Motor neuron (in vitro differentiated cells): ENCODE results near the gene LCE2D. TPM values are rescaled to one million over a fixed set of nuclear protein-coding genes. Genes with fewer than 3 reads are reported as not detected.

Source experiments
- ATAC-seq, 8 experiments: fragments of 200-7000 bp; cut with Tn5 transposase; replicated peaks in 6 of 8; 2 replicates each; pipeline ENCODE4 v1.8.0; 2021; ENCODE audit warnings: mild to moderate bottlenecking in 8 of 8, moderate library complexity in 8 of 8
- H3K27ac ChIP-seq, 2 donors: fragments of 250-450 bp; sonication (Bioruptor Pico); 2 replicates each; pipeline ENCODE4 v1.9.0; 2021; ENCODE audit warnings: antibody characterized with exemption in 2 of 2, mild to moderate bottlenecking in 2 of 2, moderate library complexity in 1 of 2
- H3K4me1 ChIP-seq, 2 donors: fragments of 250-450 bp; sonication (Bioruptor Pico); replicated peaks in 1 of 2; 2 replicates each; pipeline ENCODE4 v1.6.1; 2021; ENCODE audit warnings: antibody characterized with exemption in 2 of 2, mild to moderate bottlenecking in 2 of 2, moderate library complexity in 1 of 2
- H3K4me3 ChIP-seq, 5 donors: fragments of 250-450 bp; sonication (Bioruptor Pico); 2 replicates each; pipeline ENCODE4 v1.9.0; 2021; ENCODE audit warnings: antibody characterized with exemption in 5 of 5, mild to moderate bottlenecking in 5 of 5, moderate library complexity in 4 of 5
- WGBS, 10 experiments: fragments of 450-650 bp; shearing (Covaris generic); methylation state at CpG; one replicate each; pipeline ENCODE4 v1.0.0; 2022; 5-methylcytosine and 5-hydroxymethylcytosine counted together
- in situ Hi-C, 9 experiments: fragments of 400-800 bp; cut with MboI; loops; one replicate each; pipeline ENCODE4 v1.15.0; 2021; ENCODE audit warnings: low sequenced_read_pairs in 9 of 9, low pct_unique_long_range_greater_than_20kb in 2 of 9; ENCODE audit not compliant: unreplicated experiment in 9 of 9
- total RNA-seq, 8 experiments: library from RNA; unstranded; fragments of 300-600 nt; gene quantifications; 2 replicates each; pipeline versions ENCODE4 v1.2.3 to v1.2.4, GENCODE V29; 2022

Gene LCE2D
- total RNA-seq, result not detected

- H3K4me1 ChIP-seq, result no peaks in the 10 kb centered on the region
- H3K27ac ChIP-seq, result no peak within 1 kb of the TSS
- WGBS, 10 experiments, result 0 to 40% (median 23%) methylated on average over 1 to 3 of the region's 3 CpGs; no CpG with 5 or more reads in 3 of the 10 experiments
- ATAC-seq, result no peak
- no peak within 1 kb of the TSS for H3K4me3 ChIP-seq
- in situ Hi-C loops, result loop anchor here in 1 of 9 experiments (25.0 kb wide), 1 partner anchor 199 kb away; the partner anchor contains the start of gene LCE7A
These were observed at the start of gene LCE2D for GRCh38 chr1:152663098-152663497. LCE2D (plus strand) TSS chr1:152663380; CDS start chr1:152664106, 726 bp downstream.

GRCh38 chr1:152613511-152613910, 49.7 kb upstream of the LCE2D start, which contains the start of gene LCE3B:
LCE3B (plus strand) TSS chr1:152613811; CDS start chr1:152613811, 0 bp downstream.
- no peak for ATAC-seq
- no peak within 1 kb of the TSS for H3K4me3 ChIP-seq
- 50 to 100% methylated on average over 1 of the region's 1 CpG; no CpG with 5 or more reads in 8 of the 10 experiments for WGBS, 10 experiments
- H3K27ac ChIP-seq, result no peak within 1 kb of the TSS
- in situ Hi-C loops, result no loop called here
- H3K4me1 ChIP-seq, result no peaks in the 10 kb centered on the region

GRCh38 chr1:152621993-152622392, 41.2 kb upstream of the LCE2D start:
- H3K4me1 ChIP-seq, result no peaks in the 10 kb centered on the region
- H3K4me3 ChIP-seq, result no peak overlapping the region
- in situ Hi-C loops, result loop anchor here in 2 of 9 experiments (10.0 kb wide), 2 partner anchors 47 to 57 kb away; partner anchors contain the start of gene LCE3E (in 1 of the 2)
- no peak overlapping the region for H3K27ac ChIP-seq
- 0 to 45% (median 25%) methylated on average over 1 to 3 of the region's 3 CpGs; no CpG with 5 or more reads in 4 of the 10 experiments for WGBS, 10 experiments
- ATAC-seq, result no peak

- ATAC-seq, result no peak
- 13 to 90% (median 60%) methylated on average over 1 to 9 of the region's 10 CpGs; no CpG with 5 or more reads in 1 of the 10 experiments for WGBS, 10 experiments
- H3K4me3 ChIP-seq, result no peak within 1 kb of the TSS
- H3K4me1 ChIP-seq, result no peaks in the 10 kb centered on the region
- in situ Hi-C loops, result loop anchor here in 2 of 9 experiments (10.0 kb wide), 2 partner anchors 48 to 58 kb away; partner anchors contain the start of gene LCE3E (in 1 of the 2)
- no peak within 1 kb of the TSS for H3K27ac ChIP-seq
These were observed 40.4 kb upstream of the LCE2D start, which contains the start of gene LCE3A for GRCh38 chr1:152622803-152623202. LCE3A (minus strand) TSS chr1:152623103; CDS start chr1:152623103, 0 bp downstream.

GRCh38 chr1:152623203-152623844, 39.9 kb upstream of the LCE2D start:
- peak in 3 of 8 experiments; percentile 41 to 83 (median 44) for ATAC-seq
- 0 to 77% (median 48%) methylated on average over 1 to 14 of the region's 29 CpGs; no CpG with 5 or more reads in 2 of the 10 experiments for WGBS, 10 experiments
- Histone ChIP-seq H3K4me1 (no peaks in the 10 kb centered on the region), H3K4me3 (no peak overlapping the region), H3K27ac (no peak overlapping the region)
- in situ Hi-C loops, result loop anchor here in 2 of 9 experiments (10.0 kb wide), 2 partner anchors 49 to 59 kb away; partner anchors contain the start of gene LCE3E (in 1 of the 2)

GRCh38 chr1:152626744-152627143, 36.4 kb upstream of the LCE2D start:
- H3K4me1 ChIP-seq, result no peaks in the 10 kb centered on the region
- no peak overlapping the region for H3K4me3 ChIP-seq
- in situ Hi-C loops, result loop anchor here in 2 of 9 experiments (10.0 kb wide), 2 partner anchors 52 to 62 kb away; partner anchors contain the start of gene LCE3E (in 1 of the 2)
- no peak overlapping the region for H3K27ac ChIP-seq
- peak in 2 of 8 experiments; percentile 84 for ATAC-seq
- WGBS, 10 experiments, result 0 to 100% (median 40%) methylated on average over 1 of the region's 1 CpG; no CpG with 5 or more reads in 3 of the 10 experiments

GRCh38 chr1:152630596-152630995, 32.6 kb upstream of the LCE2D start:
- no peak for ATAC-seq
- in situ Hi-C loops, result no loop called here

GRCh38 chr1:152640351-152640750, 22.8 kb upstream of the LCE2D start:
- WGBS, 10 experiments, result 8 to 88% (median 42%) methylated on average over 1 of the region's 1 CpG; no CpG with 5 or more reads in 2 of the 10 experiments
- Histone ChIP-seq H3K4me1 (no peaks in the 10 kb centered on the region), H3K27ac (no peak overlapping the region), H3K4me3 (no peak overlapping the region)
- no peak for ATAC-seq
- in situ Hi-C loops, result no loop called here

More at GRCh38 chr1:152630596-152630995, 32.6 kb upstream of the LCE2D start:
- Histone ChIP-seq H3K4me1 (no peaks in the 10 kb centered on the region), H3K27ac (no peak overlapping the region), H3K4me3 (no peak overlapping the region)
- 20 to 86% (median 63%) methylated on average over 1 to 2 of the region's 3 CpGs; no CpG with 5 or more reads in 5 of the 10 experiments for WGBS, 10 experiments

GRCh38 chr1:152643945-152644344, 19.2 kb upstream of the LCE2D start:
- ATAC-seq, result peak in 2 of 8 experiments; percentile 74 to 86
- in situ Hi-C loops, result no loop called here
- no peaks in the 10 kb centered on the region for H3K4me1 ChIP-seq
- 0 to 73% (median 23%) methylated on average over 1 to 3 of the region's 3 CpGs; no CpG with 5 or more reads in 2 of the 10 experiments for WGBS, 10 experiments
- H3K27ac ChIP-seq, result no peak overlapping the region
- no peak overlapping the region for H3K4me3 ChIP-seq

GRCh38 chr1:152645146-152645545, 18.0 kb upstream of the LCE2D start:
- no peak for ATAC-seq
- in situ Hi-C loops, result no loop called here

GRCh38 chr1:152646656-152647055, 16.5 kb upstream of the LCE2D start:
- Histone ChIP-seq H3K4me1 (no peaks in the 10 kb centered on the region), H3K4me3 (no peak overlapping the region), H3K27ac (no peak overlapping the region)
- no peak for ATAC-seq
- in situ Hi-C loops, result no loop called here

More at GRCh38 chr1:152645146-152645545, 18.0 kb upstream of the LCE2D start:
- H3K4me3 ChIP-seq, result no peak overlapping the region
- no peak overlapping the region for H3K27ac ChIP-seq
- H3K4me1 ChIP-seq, result no peaks in the 10 kb centered on the region
- 0 to 54% (median 41%) methylated on average over 1 to 3 of the region's 3 CpGs; no CpG with 5 or more reads in 5 of the 10 experiments for whole genome bisulfite sequencing, 10 experiments

- H3K4me1 ChIP-seq, result no peaks in the 10 kb centered on the region
- no peak overlapping the region for H3K27ac ChIP-seq
- 0 to 100% (median 28%) methylated on average over 2 to 10 of the region's 10 CpGs for WGBS, 10 experiments
- in situ Hi-C loops, result loop anchor here in 1 of 9 experiments (25.0 kb wide), 1 partner anchor 208 kb away; the partner anchor contains the start of gene LCE7A
- ATAC-seq, result peak in 5 of 8 experiments; percentile 34 to 90 (median 84)
- no peak overlapping the region for H3K4me3 ChIP-seq
These were observed 9.1 kb upstream of the LCE2D start for GRCh38 chr1:152654110-152654509.

- WGBS, 10 experiments, result 17 to 54% (median 31%) methylated on average over 2 of the region's 2 CpGs; no CpG with 5 or more reads in 4 of the 10 experiments
- ATAC-seq, result no peak
- in situ Hi-C loops, result loop anchor here in 1 of 9 experiments (25.0 kb wide), 1 partner anchor 206 kb away; the partner anchor contains the start of gene LCE7A
- no peak overlapping the region for H3K4me3 ChIP-seq
- no peak overlapping the region for H3K27ac ChIP-seq
- H3K4me1 ChIP-seq, result no peaks in the 10 kb centered on the region
These were observed 6.7 kb upstream of the LCE2D start for GRCh38 chr1:152656459-152656858.
